CD4-positive, alpha-beta T cell treated with Interferon gamma for 1 hour (primary cell): ENCODE results near the gene PIGV.
"Not testable (repeated sequence)": the region's sequence is repeated elsewhere in the genome, so short reads cannot be mapped to it uniquely, and the experiment has no call there.

Experiments used
- DNase-seq: peaks from one replicate; pipeline ENCODE4 v3.0.0-alpha.2; 2020

Gene PIGV

GRCh38 chr1:26799479-26800142 is 11.9 kb downstream of the PIGV start:
- DNase-seq: no peak

GRCh38 chr1:26803932-26804331 is 16.2 kb downstream of the PIGV start:
- not testable (repeated sequence) for DNase-seq

GRCh38 chr1:26810105-26810504 is 22.4 kb downstream of the PIGV start:
- DNase-seq: peak; percentile 76

GRCh38 chr1:26811057-26811456 is 23.3 kb downstream of the PIGV start:
- no peak for DNase-seq

- no peak for DNase-seq
Observed at GRCh38 chr1:26811708-26812107, 24.0 kb downstream of the PIGV start.

- no peak for DNase-seq
Observed at GRCh38 chr1:26814377-26814776, 26.6 kb downstream of the PIGV start.

- no peak for DNase-seq
Observed at GRCh38 chr1:26814893-26815292, 27.1 kb downstream of the PIGV start.

GRCh38 chr1:26820784-26821269 is 33.1 kb downstream of the PIGV start:
- DNase-seq: peak; percentile 65

GRCh38 chr1:26822737-26823395 is 35.1 kb downstream of the PIGV start:
- no peak for DNase-seq

GRCh38 chr1:26824731-26825130 is 37.0 kb downstream of the PIGV start:
- DNase-seq: no peak

- DNase-seq: peak; percentile 60
Observed at GRCh38 chr1:26826261-26827105, 38.7 kb downstream of the PIGV start, which contains the start of gene ZDHHC18. ZDHHC18 (plus strand) TSS chr1:26826688; CDS start chr1:26826805, 117 bp downstream.

- DNase-seq: no peak
Observed at GRCh38 chr1:26827106-26827604, 39.4 kb downstream of the PIGV start.

GRCh38 chr1:26827663-26828062 is 39.9 kb downstream of the PIGV start:
- no peak for DNase-seq

GRCh38 chr1:26828411-26828991 is 40.8 kb downstream of the PIGV start:
- peak; percentile 51 for DNase-seq

- no peak for DNase-seq
Observed at GRCh38 chr1:26829184-26829911, 41.6 kb downstream of the PIGV start.

GRCh38 chr1:26831059-26831458 is 43.3 kb downstream of the PIGV start:
- no peak for DNase-seq

GRCh38 chr1:26831546-26832248 is 43.9 kb downstream of the PIGV start:
- no peak for DNase-seq

GRCh38 chr1:26832249-26832960 is 44.7 kb downstream of the PIGV start:
- no peak for DNase-seq

- peak; percentile 96 for DNase-seq
Observed at GRCh38 chr1:26833432-26834405, 46.0 kb downstream of the PIGV start.

- DNase-seq: not testable (repeated sequence)
Observed at GRCh38 chr1:26837665-26838064, 49.9 kb downstream of the PIGV start.
